HUES48 (cell line): ENCODE results near the gene MAP6.
"Not testable (repeated sequence)": the region's sequence is repeated elsewhere in the genome, so short reads cannot be mapped to it uniquely, and the experiment has no call there.

Experiments
- H3K27ac ChIP-seq: one replicate; pipeline ENCODE4 v1.7.0; 2013; ENCODE audit warnings: low read depth, low read length, inconsistent platforms
- H3K27me3 ChIP-seq: 2 replicates; pipeline ENCODE4 v1.6.1; 2013; ENCODE audit warnings: mild to moderate bottlenecking, low read length; ENCODE audit not compliant: control insufficient read depth, insufficient read depth
- H3K36me3 ChIP-seq: 2 replicates; pipeline ENCODE4 v1.6.1; 2013; ENCODE audit warnings: low read length; ENCODE audit not compliant: control insufficient read depth, insufficient read depth
- H3K4me1 ChIP-seq: 2 replicates; pipeline ENCODE4 v1.6.1; 2013; ENCODE audit warnings: mild to moderate bottlenecking, low read length; ENCODE audit not compliant: control insufficient read depth, insufficient read depth
- H3K4me3 ChIP-seq: 2 replicates; pipeline ENCODE4 v1.5.1; 2013; ENCODE audit warnings: mild to moderate bottlenecking, low read depth, low read length
- H3K9ac ChIP-seq: 2 replicates; pipeline ENCODE4 v1.6.1; 2013; ENCODE audit warnings: mild to moderate bottlenecking, low read depth, low read length, moderate library complexity
- H3K9me3 ChIP-seq: 2 replicates; pipeline ENCODE4 v1.6.1; 2013; ENCODE audit warnings: low read length; ENCODE audit not compliant: control insufficient read depth, insufficient read depth

Gene MAP6

GRCh38 chr11:75591966-75592365, 76.9 kb downstream of the MAP6 start:
- Histone ChIP-seq H3K27ac (no peak overlapping the region), H3K4me3 (no peak overlapping the region), H3K4me1 (no peaks in the 10 kb centered on the region), H3K27me3 (no peaks in the 10 kb centered on the region), H3K9ac (no peak overlapping the region), H3K9me3 (no peaks in the 10 kb centered on the region), H3K36me3 (no peaks in the 10 kb centered on the region)

GRCh38 chr11:75591371-75591770, 77.5 kb downstream of the MAP6 start:
- no peaks in the 10 kb centered on the region for H3K4me1 ChIP-seq
- no peak overlapping the region for H3K27ac ChIP-seq
- no peaks in the 10 kb centered on the region for H3K36me3 ChIP-seq
- no peak overlapping the region for H3K9ac ChIP-seq
- no peaks in the 10 kb centered on the region for H3K9me3 ChIP-seq
- H3K4me3 ChIP-seq = no peak overlapping the region
- no peaks in the 10 kb centered on the region for H3K27me3 ChIP-seq

GRCh38 chr11:75589933-75590332, 78.9 kb downstream of the MAP6 start:
- Histone ChIP-seq H3K27me3 (no peaks in the 10 kb centered on the region), H3K27ac (no peak overlapping the region), H3K4me3 (no peak overlapping the region), H3K9ac (no peak overlapping the region), H3K4me1 (no peaks in the 10 kb centered on the region), H3K9me3 (no peaks in the 10 kb centered on the region), H3K36me3 (no peaks in the 10 kb centered on the region)

- Histone ChIP-seq H3K27ac (no peak overlapping the region), H3K9ac (no peak overlapping the region), H3K4me3 (no peak overlapping the region), H3K27me3 (no peaks in the 10 kb centered on the region), H3K4me1 (peaks cover 4% of the 10 kb centered on the region), H3K9me3 (no peaks in the 10 kb centered on the region), H3K36me3 (no peaks in the 10 kb centered on the region)
Measured at GRCh38 chr11:75589051-75589450, 79.8 kb downstream of the MAP6 start.

- Histone ChIP-seq H3K4me3 (no peak overlapping the region), H3K9ac (no peak overlapping the region), H3K27ac (no peak overlapping the region), H3K9me3 (no peaks in the 10 kb centered on the region), H3K4me1 (peaks cover 6% of the 10 kb centered on the region), H3K36me3 (no peaks in the 10 kb centered on the region), H3K27me3 (no peaks in the 10 kb centered on the region)
Measured at GRCh38 chr11:75588051-75588481, 80.8 kb downstream of the MAP6 start.

GRCh38 chr11:75586395-75586794, 82.4 kb downstream of the MAP6 start:
- Histone ChIP-seq H3K4me1 (peaks cover 11% of the 10 kb centered on the region), H3K27me3 (no peaks in the 10 kb centered on the region), H3K9ac (no peak overlapping the region), H3K27ac (no peak overlapping the region), H3K4me3 (no peak overlapping the region), H3K36me3 (no peaks in the 10 kb centered on the region), H3K9me3 (no peaks in the 10 kb centered on the region)

GRCh38 chr11:75585293-75585670, 83.6 kb downstream of the MAP6 start:
- H3K27ac ChIP-seq = no peak overlapping the region
- no peak overlapping the region for H3K4me3 ChIP-seq
- no peaks in the 10 kb centered on the region for H3K27me3 ChIP-seq
- peaks cover 11% of the 10 kb centered on the region for H3K4me1 ChIP-seq
- H3K9me3 ChIP-seq = no peaks in the 10 kb centered on the region
- H3K36me3 ChIP-seq = no peaks in the 10 kb centered on the region
- H3K9ac ChIP-seq = no peak overlapping the region

- H3K36me3 ChIP-seq, H3K9me3 ChIP-seq, H3K4me3 ChIP-seq, H3K9ac ChIP-seq, H3K27ac ChIP-seq, H3K27me3 ChIP-seq: not testable (repeated sequence)
- H3K4me1 ChIP-seq = peaks cover 11% of the 10 kb centered on the region
Measured at GRCh38 chr11:75584659-75585292, 84.1 kb downstream of the MAP6 start.

- no peaks in the 10 kb centered on the region for H3K36me3 ChIP-seq
- H3K27ac ChIP-seq = peak overlapping the region; percentile 83
- H3K4me3 ChIP-seq = peak overlapping the region; percentile 82
- H3K9me3 ChIP-seq = no peaks in the 10 kb centered on the region
- H3K9ac ChIP-seq = peak overlapping the region; percentile 70
- H3K27me3 ChIP-seq = no peaks in the 10 kb centered on the region
- H3K4me1 ChIP-seq = peaks cover 11% of the 10 kb centered on the region
Measured at GRCh38 chr11:75583718-75584658, 84.8 kb downstream of the MAP6 start.

- peak overlapping the region; percentile 83 for H3K27ac ChIP-seq
- H3K4me1 ChIP-seq = peaks cover 11% of the 10 kb centered on the region
- H3K27me3 ChIP-seq = no peaks in the 10 kb centered on the region
- H3K9me3 ChIP-seq = no peaks in the 10 kb centered on the region
- H3K9ac ChIP-seq = peak overlapping the region; percentile 70
- peak overlapping the region; percentile 82 for H3K4me3 ChIP-seq
- H3K36me3 ChIP-seq = no peaks in the 10 kb centered on the region
Measured at GRCh38 chr11:75582895-75583717, 85.7 kb downstream of the MAP6 start.
